HG03139 (cell line): ENCODE data around the gene GRXCR2.
"Not testable (repeated sequence)": the region's sequence is repeated elsewhere in the genome, so short reads cannot be mapped to it uniquely, and the experiment has no call there.

Source experiments
- ATAC-seq: cut with Tn5 transposase; IDR thresholded peaks from one replicate; pipeline ENCODE4 v1.9.1; 2021; ENCODE audit not compliant: unreplicated experiment

GRXCR2 gene

DNA sequence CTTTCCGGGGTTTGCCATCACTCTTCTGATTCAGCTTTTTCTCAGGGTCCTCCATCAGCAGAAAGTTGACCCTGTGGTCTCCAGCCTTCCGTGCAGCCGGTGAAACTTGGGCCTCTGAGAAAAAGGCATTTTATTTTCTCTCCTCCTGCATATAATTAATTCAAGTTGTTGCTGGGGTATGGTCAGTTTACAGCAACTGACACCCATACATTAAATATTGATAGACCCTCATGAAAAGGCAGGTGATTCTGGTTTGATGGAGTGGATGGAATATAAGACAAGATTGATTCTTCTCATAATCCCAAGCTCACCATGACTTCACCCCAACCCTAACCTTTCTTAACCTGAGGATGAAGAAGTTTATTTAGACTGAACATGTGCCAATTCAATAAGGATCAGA, at the start of gene GRXCR2:
Gene GRXCR2, minus strand, starts transcription at position 101 of the 400 bp plus-strand sequence. Its CDS starts 46 bp downstream, at position 55.
- ATAC-seq: no peak

- no peak for ATAC-seq
Observed at GRCh38 chr5:145922059-145922458, 49.2 kb upstream of the GRXCR2 start.

DNA sequence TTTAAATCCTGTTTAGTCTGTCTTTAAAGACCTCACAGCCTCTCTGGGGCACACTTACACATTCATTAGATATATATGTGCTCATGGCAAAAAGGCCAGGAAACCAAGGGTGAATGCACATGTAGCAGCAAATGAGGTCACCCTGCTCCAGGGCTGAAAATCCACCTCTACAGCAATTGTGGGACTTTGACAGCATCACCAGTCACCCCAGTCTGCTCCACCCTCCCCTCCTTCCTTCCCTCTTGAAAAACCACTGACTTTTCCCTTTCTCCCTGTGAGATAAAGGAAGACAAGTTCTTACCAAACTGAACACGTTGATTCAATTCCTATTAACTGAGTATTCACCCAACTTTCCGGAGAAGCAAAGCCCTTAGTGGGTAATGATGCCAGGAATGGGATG, 48.4 kb upstream of the GRXCR2 start:
- no peak for ATAC-seq

GRCh38 chr5:145920542-145921210, 47.9 kb upstream of the GRXCR2 start:
- ATAC-seq: no peak

DNA sequence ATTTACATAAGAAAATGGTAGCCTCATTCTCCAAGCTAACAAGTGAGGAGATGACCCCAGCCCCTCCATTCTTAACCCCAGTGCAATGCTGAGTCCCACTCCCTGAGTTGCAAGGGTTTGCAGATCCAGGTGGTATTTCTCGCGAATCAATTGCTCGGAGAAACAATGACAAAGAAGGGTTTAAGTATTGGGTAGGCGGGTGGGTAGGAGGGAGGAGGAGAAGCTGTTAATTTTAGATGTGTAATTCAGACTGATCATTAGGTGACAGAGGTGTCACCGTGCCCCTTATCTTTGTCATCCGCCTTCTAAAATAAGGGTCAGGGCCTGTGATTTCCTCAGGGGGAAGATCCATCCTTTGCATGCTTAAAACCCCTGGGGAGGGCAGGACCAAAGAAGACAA, 46.6 kb upstream of the GRXCR2 start:
- ATAC-seq: no peak

- ATAC-seq: no peak
Observed at GRCh38 chr5:145918397-145918796, 45.6 kb upstream of the GRXCR2 start.

- no peak for ATAC-seq
Observed at GRCh38 chr5:145917288-145917687, 44.5 kb upstream of the GRXCR2 start.

- no peak for ATAC-seq
Observed at GRCh38 chr5:145915970-145916638, 43.3 kb upstream of the GRXCR2 start.

GRCh38 chr5:145913701-145914100, 40.9 kb upstream of the GRXCR2 start:
- ATAC-seq: no peak

- ATAC-seq: no peak
Observed at GRCh38 chr5:145912594-145912993, 39.8 kb upstream of the GRXCR2 start.

GRCh38 chr5:145912019-145912418, 39.2 kb upstream of the GRXCR2 start:
- no peak for ATAC-seq

DNA sequence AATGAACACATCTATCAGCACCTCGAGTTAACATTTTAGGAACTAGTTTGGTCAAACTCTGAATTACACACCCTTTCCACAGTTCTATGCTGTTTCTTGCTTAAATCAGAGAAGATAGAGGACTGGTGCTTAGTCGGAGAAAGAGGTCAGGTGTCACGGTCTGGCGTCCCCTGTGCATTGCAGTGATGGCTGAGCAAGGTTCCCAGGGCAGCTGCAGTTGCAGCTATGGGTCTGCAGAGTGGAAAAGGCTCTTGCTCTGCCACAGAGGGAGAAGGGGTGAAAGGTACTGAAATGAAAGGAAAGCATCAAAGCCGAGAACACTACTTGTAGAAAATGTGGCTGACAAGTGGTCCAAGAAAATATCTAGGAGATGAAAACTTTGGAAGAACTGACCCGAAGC, 38.4 kb upstream of the GRXCR2 start:
- no peak for ATAC-seq

DNA sequence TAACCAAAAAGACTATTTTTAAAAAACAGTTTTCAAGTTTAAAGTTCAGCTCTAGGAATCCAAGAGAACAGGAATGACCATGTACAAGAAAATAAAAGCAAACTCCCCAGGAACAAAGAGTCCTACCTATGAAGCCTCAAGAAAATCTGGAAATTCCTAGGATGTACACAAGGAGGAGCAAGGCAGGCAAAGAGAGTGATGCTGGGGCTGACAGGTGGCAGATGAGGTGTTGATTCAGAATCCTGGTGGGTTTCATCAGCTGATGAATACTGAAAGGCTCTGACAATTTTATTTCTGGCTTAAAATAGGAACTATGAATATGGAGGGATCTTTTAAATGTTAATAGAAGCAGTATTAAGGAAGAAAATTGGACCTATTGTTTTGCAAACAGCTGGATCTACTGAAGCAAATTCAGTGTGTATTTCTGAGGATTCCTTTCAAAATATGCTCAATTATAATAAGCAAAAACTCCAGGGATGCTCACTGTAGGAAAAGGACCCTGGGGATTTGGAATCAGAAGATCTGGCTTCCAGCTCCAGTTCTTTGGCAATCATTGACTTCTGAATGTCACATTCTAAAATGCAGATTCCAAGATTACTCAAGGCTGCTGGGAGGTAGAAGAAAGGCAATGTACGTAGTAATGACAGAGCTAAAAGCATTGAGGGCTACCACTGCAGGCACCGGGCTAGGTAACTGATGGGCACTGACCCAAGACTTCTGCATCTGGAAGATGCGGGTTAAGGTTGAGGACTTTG, 35.6 kb upstream of the GRXCR2 start:
- ATAC-seq: no peak

GRCh38 chr5:145906401-145906800, 33.6 kb upstream of the GRXCR2 start:
- no peak for ATAC-seq

DNA sequence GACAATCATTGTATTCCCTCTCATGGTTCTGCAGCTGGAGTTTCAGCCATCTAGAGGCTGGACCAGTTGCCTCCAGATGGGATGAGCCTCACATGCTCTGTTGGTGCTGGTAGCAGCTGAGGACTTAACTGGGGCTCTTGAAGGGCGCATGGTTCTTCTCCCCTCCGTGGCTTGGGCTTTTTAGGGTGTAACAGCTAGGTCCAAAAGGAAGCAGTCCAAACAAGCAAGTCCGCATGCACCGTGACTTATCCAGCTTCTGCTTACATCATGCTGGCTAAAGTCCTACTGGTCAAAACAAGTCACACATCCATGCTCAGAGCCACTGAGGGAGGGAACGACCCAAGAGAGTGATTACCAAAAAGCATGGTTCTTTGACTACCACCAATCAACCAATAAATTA, 31.9 kb upstream of the GRXCR2 start:
- no peak for ATAC-seq

DNA sequence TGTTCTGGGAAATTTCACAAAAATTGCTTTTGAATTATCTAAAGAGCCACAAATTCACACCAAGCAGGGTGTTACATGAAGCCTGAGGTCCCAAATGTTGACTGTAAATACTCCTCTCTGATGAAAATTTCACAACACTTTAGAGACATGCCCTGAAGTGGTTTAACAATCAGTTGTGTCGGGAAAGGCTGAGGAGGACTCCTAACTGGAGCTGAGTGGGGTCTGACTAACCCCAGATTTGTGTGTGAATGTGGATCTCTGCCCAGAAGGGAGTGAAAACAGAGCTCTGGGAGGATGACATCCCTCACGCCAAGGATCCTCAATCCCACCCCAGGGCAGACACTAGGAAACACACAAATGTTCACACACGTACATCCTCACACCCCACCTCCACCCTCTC, 31.1 kb upstream of the GRXCR2 start:
- ATAC-seq: no peak

DNA sequence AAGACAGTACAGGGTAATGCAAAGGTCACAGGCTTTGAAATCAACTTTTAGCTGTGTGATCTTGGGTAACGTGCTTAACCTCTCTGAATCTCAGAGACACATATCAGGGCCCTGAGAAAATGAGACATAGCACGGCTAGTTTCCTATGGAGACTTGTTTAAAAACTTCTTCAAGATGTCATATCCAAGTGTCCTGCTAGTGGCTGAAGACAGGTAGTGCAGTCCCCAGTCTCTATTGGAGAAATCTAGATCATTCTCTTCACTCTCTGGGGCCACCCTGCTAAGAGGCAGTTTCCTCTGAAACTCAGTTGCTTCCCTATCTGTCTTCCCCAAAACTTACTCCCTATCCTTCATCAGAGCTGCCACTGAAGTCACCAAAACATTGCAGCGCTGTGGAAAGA, 30.3 kb upstream of the GRXCR2 start:
- ATAC-seq: no peak

- ATAC-seq: no peak
Observed at GRCh38 chr5:145902421-145902820, 29.6 kb upstream of the GRXCR2 start.

DNA sequence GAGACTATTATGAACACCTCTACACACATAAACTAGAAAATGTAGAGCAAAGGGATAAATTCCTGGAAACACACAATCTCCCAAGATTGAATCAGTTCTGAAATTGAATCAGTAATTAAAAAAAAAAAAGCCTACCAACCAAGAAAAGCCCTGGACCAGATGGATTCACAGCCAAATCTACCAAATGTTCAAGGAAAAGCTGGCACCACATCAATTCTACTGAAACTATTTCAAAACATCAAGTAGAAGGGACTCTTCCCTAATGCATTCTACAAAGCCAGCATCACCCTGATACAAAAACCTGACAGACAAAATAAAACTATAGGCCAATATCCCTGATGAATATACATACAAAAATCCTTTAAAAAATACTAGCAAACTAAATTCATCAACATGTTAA, 25.4 kb upstream of the GRXCR2 start:
- no peak for ATAC-seq

- ATAC-seq: not testable (repeated sequence)
Observed at GRCh38 chr5:145891378-145891777, 18.6 kb upstream of the GRXCR2 start.

- ATAC-seq: no peak
Observed at GRCh38 chr5:145889611-145890010, 16.8 kb upstream of the GRXCR2 start.

DNA sequence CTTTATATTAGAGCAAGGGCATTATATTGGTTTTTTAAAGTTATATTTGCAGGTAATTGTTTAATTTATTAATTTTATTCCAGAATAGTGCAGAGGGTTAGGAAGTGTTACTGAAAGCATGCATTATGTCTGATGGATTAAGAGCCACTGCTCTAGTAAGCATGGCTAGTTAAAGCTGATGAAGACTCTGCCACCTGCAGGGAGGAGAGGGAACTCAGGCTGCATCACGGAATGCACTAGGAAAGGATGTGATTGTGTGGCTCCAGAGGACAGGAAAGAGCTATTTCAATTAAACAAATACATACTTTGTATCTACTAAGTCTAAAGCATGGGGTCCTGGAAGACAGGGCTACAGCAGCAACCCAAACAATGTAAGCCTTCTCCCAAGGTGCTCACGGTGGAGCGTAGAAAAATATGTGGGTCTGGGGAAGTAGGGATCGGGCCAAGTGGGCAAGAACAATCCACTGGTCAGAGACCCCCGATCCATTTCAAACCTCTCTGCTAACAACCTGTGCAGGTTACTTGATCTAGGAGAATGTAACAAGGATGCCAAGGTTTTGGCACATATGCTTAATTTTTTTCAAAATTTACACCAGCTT, 15.3 kb upstream of the GRXCR2 start:
- peak; percentile 87 for ATAC-seq
